Sigmoid colon (tissue), 7 donors: Measurements from ENCODE around the gene SLC36A1. TPM values are rescaled to one million over a fixed set of nuclear protein-coding genes. Genes with fewer than 3 reads are reported as not detected.

Source experiments
- DNase-seq: peaks from one replicate; pipeline ENCODE4 v3.0.0-alpha.2; 2019
- H3K27ac ChIP-seq, 4 donors: fragments of 200-600 bp; sonication (generic); one replicate each; pipeline ENCODE4 v1.5.1; 2016 to 2019; ENCODE audit warnings: mild to moderate bottlenecking in 1 of 4
- H3K27me3 ChIP-seq, 3 donors: fragments of 200-600 bp; sonication (generic); one replicate each; pipeline ENCODE4 v1.5.1; 2019; ENCODE audit warnings: mild to moderate bottlenecking in 1 of 3
- H3K36me3 ChIP-seq, 4 donors: fragments of 200-600 bp; sonication (generic); one replicate each; pipeline ENCODE4 v1.5.1; 2016 to 2019
- H3K4me1 ChIP-seq, 4 donors: fragments of 200-600 bp; sonication (generic); one replicate each; pipeline ENCODE4 v1.5.1; 2017 to 2019
- H3K4me3 ChIP-seq, 4 donors: fragments of 200-600 bp; sonication (generic); one replicate each; pipeline ENCODE4 v1.5.1; 2017 to 2019; ENCODE audit warnings: mild to moderate bottlenecking in 2 of 4, moderate library complexity in 1 of 4
- H3K9me3 ChIP-seq, 4 donors: fragments of 200-600 bp in 3 of 4; sonication (generic) in 3 of 4; one replicate each; pipeline versions ENCODE4 v1.5.1 to v1.6.1; 2013 to 2019
- EP300 ChIP-seq, 4 donors: sonication (generic); formaldehyde crosslinking; IDR thresholded peaks; one replicate each; pipeline ENCODE4 v1.6.1; 2017; ENCODE audit warnings: antibody characterized with exemption in 4 of 4
- POLR2A ChIP-seq, 2 donors: fragments of 450-650 bp; IDR thresholded peaks; one replicate each; pipeline ENCODE4 v1.6.1; 2016; ENCODE audit warnings: antibody characterized with exemption in 2 of 2, mild to moderate bottlenecking in 2 of 2, moderate library complexity in 2 of 2
- POLR2AphosphoS5 ChIP-seq, 4 donors: sonication (generic); formaldehyde crosslinking; IDR thresholded peaks; one replicate each; pipeline ENCODE4 v1.6.1; 2017; ENCODE audit warnings: antibody characterized with exemption in 4 of 4
- WGBS, 2 donors: extraction: QIAGEN DNeasy Blood & Tissue Kit; methylation state at CpG; one replicate each; pipeline ENCODE4 v1.1.7; 2013; 5-methylcytosine and 5-hydroxymethylcytosine counted together
- intact Hi-C: fragments of 100-400 bp; cut with DNase I; formaldehyde crosslinking; loops from one replicate; pipeline ENCODE4 v1.15.1; 2023
- polyA plus RNA-seq, 3 donors: library from polyadenylated mRNA; stranded (reverse); fragments of 200-250 nt; gene quantifications; one replicate each; pipeline ENCODE4 v1.2.3, GENCODE V29; 2013
- total RNA-seq, 4 donors: library from RNA; depleted of rRNA; stranded (reverse); fragments of >200 nt; gene quantifications; one replicate each; pipeline ENCODE4 v1.1.0, GENCODE V29; 2016
- TF ChIP-seq, protein P1 (sequence below), 4 experiments: fragments of 450-650 bp in 3 of 4; fragments of 200-600 bp in 1 of 4; IDR thresholded peaks; one replicate each; pipeline ENCODE4 v1.5.1; 2016 to 2019; ENCODE audit warnings: antibody characterized with exemption in 4 of 4, mild to moderate bottlenecking in 3 of 4, moderate library complexity in 2 of 4
- donor health status: healthy with polysubstance abuse.
- donor health status: Bipolar disorder and iron deficiency.
- donor health status: healthy.

SLC36A1 gene
- total and polyA plus RNA-seq, 7 donors: 4.4 to 9.7 (median 7.6) TPM

DNA sequence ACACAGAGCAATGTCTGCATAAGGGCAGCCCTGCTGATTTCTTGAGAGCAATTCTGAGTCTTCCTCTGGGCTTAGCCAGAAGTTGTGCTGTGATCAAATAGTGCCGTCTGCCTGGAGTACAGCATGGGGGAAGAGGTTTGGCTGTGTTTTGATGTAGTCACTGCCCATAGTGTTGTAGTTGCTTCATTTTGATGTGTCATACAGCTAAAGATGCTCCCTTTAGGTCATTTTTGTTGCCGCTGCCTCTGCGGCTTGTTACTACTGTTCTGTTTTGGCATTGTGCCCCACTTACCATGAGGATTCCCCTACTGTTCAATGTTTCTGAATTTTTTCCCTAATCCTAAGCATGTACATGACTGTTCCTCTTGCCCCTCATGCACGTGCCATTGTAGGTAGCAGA is 23.0 kb downstream of the SLC36A1 start:
- intact Hi-C loops: no loop called here
- no peaks in the 10 kb centered on the region for H3K27me3 ChIP-seq
- no peak overlapping the region for H3K27ac ChIP-seq
- H3K36me3 ChIP-seq: peaks cover 0 to 51% (median 13%) of the 10 kb centered on the region in 4 donors
- no peak for DNase-seq
- no peaks in the 10 kb centered on the region for H3K9me3 ChIP-seq
- H3K4me3 ChIP-seq: no peak overlapping the region
- H3K4me1 ChIP-seq: no peaks in the 10 kb centered on the region
- TF ChIP-seq EP300 (IDR thresholded peaks at IDR 0.05): no peak
- no peak for TF ChIP-seq POLR2A (IDR thresholded peaks at IDR 0.05)
- TF ChIP-seq POLR2AphosphoS5 (IDR thresholded peaks at IDR 0.05): no peak
- TF ChIP-seq, protein P1, sequence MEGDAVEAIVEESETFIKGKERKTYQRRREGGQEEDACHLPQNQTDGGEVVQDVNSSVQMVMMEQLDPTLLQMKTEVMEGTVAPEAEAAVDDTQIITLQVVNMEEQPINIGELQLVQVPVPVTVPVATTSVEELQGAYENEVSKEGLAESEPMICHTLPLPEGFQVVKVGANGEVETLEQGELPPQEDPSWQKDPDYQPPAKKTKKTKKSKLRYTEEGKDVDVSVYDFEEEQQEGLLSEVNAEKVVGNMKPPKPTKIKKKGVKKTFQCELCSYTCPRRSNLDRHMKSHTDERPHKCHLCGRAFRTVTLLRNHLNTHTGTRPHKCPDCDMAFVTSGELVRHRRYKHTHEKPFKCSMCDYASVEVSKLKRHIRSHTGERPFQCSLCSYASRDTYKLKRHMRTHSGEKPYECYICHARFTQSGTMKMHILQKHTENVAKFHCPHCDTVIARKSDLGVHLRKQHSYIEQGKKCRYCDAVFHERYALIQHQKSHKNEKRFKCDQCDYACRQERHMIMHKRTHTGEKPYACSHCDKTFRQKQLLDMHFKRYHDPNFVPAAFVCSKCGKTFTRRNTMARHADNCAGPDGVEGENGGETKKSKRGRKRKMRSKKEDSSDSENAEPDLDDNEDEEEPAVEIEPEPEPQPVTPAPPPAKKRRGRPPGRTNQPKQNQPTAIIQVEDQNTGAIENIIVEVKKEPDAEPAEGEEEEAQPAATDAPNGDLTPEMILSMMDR (IDR thresholded peaks at IDR 0.05): no peak
- WGBS, 2 donors: 90 to 92% methylated on average over 4 of the region's 4 CpGs

DNA sequence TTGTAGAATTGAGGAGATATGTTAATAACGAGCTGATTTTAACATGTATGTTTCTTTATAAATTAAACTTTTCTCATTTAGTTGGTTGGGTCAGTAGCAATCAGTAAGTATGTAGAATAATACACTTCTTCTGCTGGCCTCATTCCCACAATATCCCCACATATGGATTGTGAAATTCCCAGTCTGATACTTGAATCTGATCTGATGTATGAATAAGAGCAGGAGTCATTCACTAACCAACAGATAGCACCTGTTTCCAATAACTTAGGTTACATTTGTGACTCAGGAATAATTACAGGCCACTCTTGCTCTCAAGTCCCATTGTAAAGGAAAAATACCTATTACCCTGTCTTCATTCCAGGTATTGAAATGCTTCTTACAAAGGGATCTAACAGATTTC is 23.9 kb downstream of the SLC36A1 start:
- no peak overlapping the region for H3K27ac ChIP-seq
- H3K27me3 ChIP-seq: no peaks in the 10 kb centered on the region
- intact Hi-C loops: no loop called here
- DNase-seq: no peak
- 91 to 93% methylated on average over 1 of the region's 1 CpG for WGBS, 2 donors
- peaks cover 0 to 46% (median 13%) of the 10 kb centered on the region in 4 donors for H3K36me3 ChIP-seq
- no peak overlapping the region for H3K4me3 ChIP-seq
- H3K9me3 ChIP-seq: no peaks in the 10 kb centered on the region
- TF ChIP-seq POLR2AphosphoS5 (IDR thresholded peaks at IDR 0.05): no peak
- no peaks in the 10 kb centered on the region for H3K4me1 ChIP-seq

DNA sequence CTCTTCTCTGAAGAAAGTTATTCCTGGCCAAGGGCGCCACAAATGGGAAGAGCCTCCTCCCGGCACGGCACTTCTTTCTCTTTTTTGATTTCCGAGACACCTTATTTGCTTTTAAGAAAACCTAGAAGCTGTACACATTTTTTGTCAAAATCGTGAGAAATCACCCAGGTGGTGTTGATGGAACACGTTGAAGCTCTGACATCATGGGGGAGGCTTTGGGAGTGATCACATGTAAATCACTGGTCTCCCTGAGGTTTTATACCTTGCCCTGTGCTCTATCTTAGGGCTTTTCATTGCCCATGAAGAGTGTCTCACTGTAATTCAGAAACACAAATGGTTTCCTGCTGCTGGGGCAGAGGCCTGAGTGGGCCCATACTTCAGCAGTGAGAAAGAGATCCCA is 27.4 kb downstream of the SLC36A1 start:
- intact Hi-C loops: no loop called here
- DNase-seq: no peak
- Histone ChIP-seq H3K9me3 (no peaks in the 10 kb centered on the region), H3K4me1 (peaks cover 0 to 3% (median 2%) of the 10 kb centered on the region in 4 donors), H3K27me3 (no peaks in the 10 kb centered on the region), H3K36me3 (peaks cover 0 to 48% (median 10%) of the 10 kb centered on the region in 4 donors), H3K4me3 (no peak overlapping the region), H3K27ac (no peak overlapping the region)
- 79 to 91% methylated on average over 6 of the region's 6 CpGs for WGBS, 2 donors
- TF ChIP-seq POLR2AphosphoS5 (IDR thresholded peaks at IDR 0.05) (no peak), POLR2A (IDR thresholded peaks at IDR 0.05) (no peak), EP300 (IDR thresholded peaks at IDR 0.05) (no peak)
- TF ChIP-seq, protein P1 (IDR thresholded peaks at IDR 0.05): no peak

DNA sequence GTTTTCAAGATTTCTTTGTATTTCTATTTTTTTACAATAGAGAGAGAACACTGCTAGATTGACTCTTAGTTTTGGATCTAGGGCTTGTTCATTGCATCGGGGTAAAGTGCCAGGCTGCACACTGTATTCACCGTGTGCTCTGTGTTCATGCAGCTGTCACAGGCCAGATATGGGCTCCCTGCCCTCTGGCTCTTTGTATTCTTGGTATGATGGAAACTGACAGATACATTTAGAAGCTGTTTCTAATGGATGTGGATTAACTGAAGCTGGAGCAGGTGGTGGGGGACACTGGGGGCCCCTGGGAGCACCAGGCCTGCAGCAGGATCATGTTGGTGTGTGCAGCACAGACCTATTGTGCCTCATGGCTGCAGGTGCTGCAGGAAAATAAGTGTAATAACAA is 28.0 kb downstream of the SLC36A1 start:
- TF ChIP-seq POLR2A (IDR thresholded peaks at IDR 0.05): no peak
- no peak for TF ChIP-seq POLR2AphosphoS5 (IDR thresholded peaks at IDR 0.05)
- TF ChIP-seq, protein P1 (IDR thresholded peaks at IDR 0.05): no peak
- no peak for TF ChIP-seq EP300 (IDR thresholded peaks at IDR 0.05)
- H3K36me3 ChIP-seq: peaks cover 0 to 48% (median 10%) of the 10 kb centered on the region in 4 donors

DNA sequence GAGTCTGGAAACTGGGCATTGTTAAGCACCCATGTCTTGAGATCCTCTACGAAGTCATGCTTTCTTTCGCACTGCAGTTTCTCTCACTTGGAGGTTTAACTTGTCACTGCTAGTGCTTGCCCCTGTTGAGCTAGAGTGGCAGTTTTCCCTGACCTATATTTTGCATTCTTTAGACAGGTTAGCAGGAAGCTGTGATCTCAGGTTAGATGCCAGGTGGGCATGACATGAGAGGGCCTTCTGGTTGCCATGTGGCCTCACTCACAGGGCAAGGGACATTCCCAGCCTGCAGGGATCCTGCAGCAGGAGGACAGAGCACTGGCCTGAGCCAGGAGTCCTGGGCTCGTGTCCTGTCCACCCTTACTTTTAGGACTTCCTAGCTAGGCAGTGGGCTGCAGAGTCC is 28.6 kb downstream of the SLC36A1 start:
- Histone ChIP-seq H3K36me3 (peaks cover 0 to 48% (median 10%) of the 10 kb centered on the region in 4 donors), H3K4me3 (no peak overlapping the region), H3K27me3 (no peaks in the 10 kb centered on the region), H3K9me3 (no peaks in the 10 kb centered on the region), H3K27ac (no peak overlapping the region), H3K4me1 (peaks cover 0 to 15% (median 14%) of the 10 kb centered on the region in 4 donors)
- intact Hi-C loops: no loop called here
- WGBS, 2 donors: 95 to 96% methylated on average over 3 of the region's 3 CpGs
- DNase-seq: no peak
- TF ChIP-seq POLR2A (IDR thresholded peaks at IDR 0.05) (no peak), EP300 (IDR thresholded peaks at IDR 0.05) (no peak), POLR2AphosphoS5 (IDR thresholded peaks at IDR 0.05) (no peak)
- TF ChIP-seq, protein P1 (IDR thresholded peaks at IDR 0.05): no peak

More for the DNA sequence above, 28.0 kb downstream of the SLC36A1 start:
- Histone ChIP-seq H3K27ac (no peak overlapping the region), H3K9me3 (no peaks in the 10 kb centered on the region), H3K4me1 (peaks cover 0 to 9% (median 8%) of the 10 kb centered on the region in 4 donors), H3K4me3 (no peak overlapping the region), H3K27me3 (no peaks in the 10 kb centered on the region)
- no peak for DNase-seq
- intact Hi-C loops: no loop called here
- 10 to 69% methylated on average over 2 of the region's 2 CpGs for WGBS, 2 donors
